Liver (tissue), 9 donors: Measurements from ENCODE around the gene ATP2C1. TPM values are rescaled to one million over a fixed set of nuclear protein-coding genes. Genes with fewer than 3 reads are reported as not detected.

ENCODE experiments used
- DNase-seq: peaks from one replicate; pipeline ENCODE4 v3.0.0-alpha.2; 2017; ENCODE audit warnings: low spot score
- H3K27ac ChIP-seq, 2 donors: one replicate each; pipeline ENCODE4 v1.7.0; 2013; ENCODE audit warnings: inconsistent platforms in 2 of 2, low read length in 2 of 2, control low read depth in 1 of 2, low read depth in 1 of 2, mild to moderate bottlenecking in 1 of 2
- H3K27me3 ChIP-seq, 4 donors: one replicate each; pipeline versions ENCODE4 v1.6.1 to v1.7.0; 2013; ENCODE audit warnings: low read length in 3 of 4, inconsistent platforms in 1 of 4, mild to moderate bottlenecking in 1 of 4, moderate library complexity in 1 of 4; ENCODE audit not compliant: control insufficient read depth in 4 of 4, insufficient read depth in 4 of 4
- H3K36me3 ChIP-seq, 4 donors: one replicate each; pipeline versions ENCODE4 v1.6.1 to v1.7.0; 2013; ENCODE audit warnings: low read length in 3 of 4, mild to moderate bottlenecking in 3 of 4, low read depth in 1 of 4, moderate library complexity in 1 of 4; ENCODE audit not compliant: control insufficient read depth in 4 of 4, insufficient read depth in 3 of 4
- H3K4me1 ChIP-seq, 4 donors: one replicate each; pipeline versions ENCODE4 v1.6.1 to v1.7.0; 2013; ENCODE audit warnings: low read length in 3 of 4, mild to moderate bottlenecking in 3 of 4, moderate library complexity in 1 of 4; ENCODE audit not compliant: control insufficient read depth in 4 of 4, insufficient read depth in 4 of 4
- H3K4me3 ChIP-seq, 3 donors: one replicate each; pipeline versions ENCODE4 v1.6.1 to v1.7.0; 2013; ENCODE audit warnings: low read length in 3 of 3, control low read depth in 1 of 3, low read depth in 1 of 3, mild to moderate bottlenecking in 1 of 3
- H3K9ac ChIP-seq, 2 donors: one replicate each; pipeline ENCODE4 v1.7.0; 2013; ENCODE audit warnings: low read length in 2 of 2, mild to moderate bottlenecking in 2 of 2, moderate library complexity in 2 of 2, control low read depth in 1 of 2, low read depth in 1 of 2
- H3K9me3 ChIP-seq, 4 donors: one replicate each; pipeline versions ENCODE4 v1.6.1 to v1.7.0; 2013; ENCODE audit warnings: low read length in 3 of 4; ENCODE audit not compliant: control insufficient read depth in 4 of 4
- EGR1 ChIP-seq, 2 donors: IDR thresholded peaks; 2 replicates each; pipeline ENCODE4 v1.6.1; 2016 to 2018; ENCODE audit warnings: antibody characterized with exemption in 2 of 2, low read depth in 2 of 2
- FOXA1 ChIP-seq: IDR thresholded peaks from 2 replicates; pipeline ENCODE4 v1.6.1; 2016; ENCODE audit warnings: antibody characterized with exemption
- FOXA2 ChIP-seq: IDR thresholded peaks from 2 replicates; pipeline ENCODE4 v1.6.1; 2016; ENCODE audit warnings: antibody characterized with exemption
- GABPA ChIP-seq, 2 donors: IDR thresholded peaks in 1 of 2; conservative IDR thresholded peaks in 1 of 2; 2 replicates each; pipeline ENCODE4 v1.6.1; 2016; ENCODE audit warnings: antibody characterized with exemption in 2 of 2, mild to moderate bottlenecking in 1 of 2, moderate library complexity in 1 of 2
- HNF4A ChIP-seq, 2 donors: conservative IDR thresholded peaks; 2 replicates each; pipeline ENCODE4 v1.6.1; 2016; ENCODE audit warnings: antibody characterized with exemption in 2 of 2, mild to moderate bottlenecking in 2 of 2
- HNF4G ChIP-seq: IDR thresholded peaks from 2 replicates; pipeline ENCODE4 v1.6.1; 2016; ENCODE audit warnings: antibody characterized with exemption
- JUND ChIP-seq, 2 donors: IDR thresholded peaks; 2 replicates each; pipeline ENCODE4 v1.6.1; 2016; ENCODE audit warnings: antibody characterized with exemption in 2 of 2
- NR2F2 ChIP-seq: IDR thresholded peaks from 2 replicates; pipeline ENCODE4 v1.6.1; 2016; ENCODE audit warnings: antibody characterized with exemption
- RAD21 ChIP-seq, 2 donors: IDR thresholded peaks; 2 replicates each; pipeline ENCODE4 v1.6.1; 2016; ENCODE audit warnings: antibody characterized with exemption in 2 of 2, mild to moderate bottlenecking in 2 of 2
- RXRA ChIP-seq, 2 donors: IDR thresholded peaks; 2 replicates each; pipeline ENCODE4 v1.6.1; 2017 to 2018; ENCODE audit warnings: antibody characterized with exemption in 2 of 2, mild to moderate bottlenecking in 1 of 2
- SP1 ChIP-seq: IDR thresholded peaks from 2 replicates; pipeline ENCODE4 v1.6.1; 2018; ENCODE audit warnings: antibody characterized with exemption, mild to moderate bottlenecking
- TAF1 ChIP-seq: conservative IDR thresholded peaks from 2 replicates; pipeline ENCODE4 v1.6.1; 2016; ENCODE audit warnings: antibody characterized with exemption, mild to moderate bottlenecking
- YY1 ChIP-seq: IDR thresholded peaks from 2 replicates; pipeline ENCODE4 v1.6.1; 2016; ENCODE audit warnings: antibody characterized with exemption, mild to moderate bottlenecking
- WGBS: extraction: QIAGEN DNeasy Blood & Tissue Kit; methylation state at CpG from one replicate; pipeline ENCODE4 v1.1.7; 2013; 5-methylcytosine and 5-hydroxymethylcytosine counted together
- polyA plus RNA-seq, 2 donors: library from polyadenylated mRNA; stranded (reverse) in 1 of 2; unstranded in 1 of 2; fragments of 200-250 nt in 1 of 2; fragments of >200 nt in 1 of 2; fragmentation: Nextera tagmentation in 1 of 2; extraction: Ambion mirVana in 1 of 2; gene quantifications; one replicate each; pipeline versions ENCODE4 v1.2.1 to v1.2.3, GENCODE V29; 2013 to 2015
- total RNA-seq, 2 donors: library from RNA; depleted of rRNA; stranded (reverse); fragments of >200 nt; gene quantifications; one replicate each; pipeline ENCODE4 v1.2.3, GENCODE V29; 2014
- TF ChIP-seq, protein P1 (sequence below): IDR thresholded peaks from 2 replicates; pipeline ENCODE4 v1.6.1; 2016; ENCODE audit warnings: antibody characterized with exemption
- TF ChIP-seq, protein P2 (sequence below): fragments of 150-350 bp; IDR thresholded peaks from 2 replicates; pipeline ENCODE4 v1.5.1; 2017; ENCODE audit warnings: improper control_type of control experiment, low read depth, low read length; ENCODE audit not compliant: missing input control
- TF ChIP-seq, protein P3 (sequence below): IDR thresholded peaks from 2 replicates; pipeline ENCODE4 v1.6.1; 2016; ENCODE audit warnings: antibody characterized with exemption
- TF ChIP-seq, protein P4 (sequence below): IDR thresholded peaks from 2 replicates; pipeline ENCODE4 v1.6.1; 2016; ENCODE audit warnings: antibody characterized with exemption, mild to moderate bottlenecking
- TF ChIP-seq, protein P5 (sequence below): IDR thresholded peaks from 2 replicates; pipeline ENCODE4 v1.6.1; 2016; ENCODE audit warnings: antibody characterized with exemption
- donor health status: healthy.
- donor health status: healthy.
- donor health status: healthy.
- donor health status: healthy.
- donor health status: healthy.

The ATP2C1 gene
- total and polyA plus RNA-seq, 4 donors, result 10.5 to 45.1 (median 25.2) TPM

DNA sequence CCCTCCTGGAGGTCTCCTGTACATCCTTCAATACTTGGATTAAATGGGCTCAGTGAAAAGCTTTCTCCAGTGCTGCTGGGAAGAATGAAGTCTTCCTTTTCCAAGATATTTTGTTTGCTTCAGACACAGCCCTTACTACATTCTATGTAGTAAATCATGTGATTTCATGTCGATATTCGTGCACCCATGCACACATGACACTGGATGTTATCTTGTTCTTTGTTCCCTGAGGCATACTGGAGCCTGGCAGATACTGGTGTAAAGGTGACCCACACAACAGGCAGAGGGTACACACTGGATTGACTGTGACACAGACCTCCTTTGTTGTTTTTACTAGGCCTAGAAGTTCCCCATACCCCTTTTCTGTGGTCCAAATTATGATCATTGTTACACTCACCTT lies 40.3 kb upstream of the ATP2C1 start:
- WGBS, result 70% methylated on average over 2 of the region's 2 CpGs
- Histone ChIP-seq H3K4me3 (no peak overlapping the region), H3K27me3 (no peaks in the 10 kb centered on the region)

More for the DNA sequence above, 40.3 kb upstream of the ATP2C1 start:
- H3K27ac ChIP-seq, result no peak overlapping the region
- H3K36me3 ChIP-seq, result no peaks in the 10 kb centered on the region
- no peaks in the 10 kb centered on the region for H3K9me3 ChIP-seq
- TF ChIP-seq, protein P1, sequence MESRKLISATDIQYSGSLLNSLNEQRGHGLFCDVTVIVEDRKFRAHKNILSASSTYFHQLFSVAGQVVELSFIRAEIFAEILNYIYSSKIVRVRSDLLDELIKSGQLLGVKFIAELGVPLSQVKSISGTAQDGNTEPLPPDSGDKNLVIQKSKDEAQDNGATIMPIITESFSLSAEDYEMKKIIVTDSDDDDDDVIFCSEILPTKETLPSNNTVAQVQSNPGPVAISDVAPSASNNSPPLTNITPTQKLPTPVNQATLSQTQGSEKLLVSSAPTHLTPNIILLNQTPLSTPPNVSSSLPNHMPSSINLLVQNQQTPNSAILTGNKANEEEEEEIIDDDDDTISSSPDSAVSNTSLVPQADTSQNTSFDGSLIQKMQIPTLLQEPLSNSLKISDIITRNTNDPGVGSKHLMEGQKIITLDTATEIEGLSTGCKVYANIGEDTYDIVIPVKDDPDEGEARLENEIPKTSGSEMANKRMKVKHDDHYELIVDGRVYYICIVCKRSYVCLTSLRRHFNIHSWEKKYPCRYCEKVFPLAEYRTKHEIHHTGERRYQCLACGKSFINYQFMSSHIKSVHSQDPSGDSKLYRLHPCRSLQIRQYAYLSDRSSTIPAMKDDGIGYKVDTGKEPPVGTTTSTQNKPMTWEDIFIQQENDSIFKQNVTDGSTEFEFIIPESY, result no peak
- TF ChIP-seq RXRA (IDR thresholded peaks at IDR 0.05) (no peak), YY1 (no peak), FOXA2 (no peak), SP1 (no peak), TAF1 (no peak), HNF4A (conservative IDR thresholded peaks at IDR 0.05) (no peak), HNF4G (no peak), RAD21 (IDR thresholded peaks at IDR 0.05) (no peak), EGR1 (IDR thresholded peaks at IDR 0.05; ENCODE audit: low read depth in 2 of 2) (no peak), JUND (IDR thresholded peaks at IDR 0.05) (no peak), GABPA (IDR thresholded peaks at IDR 0.05 in 1 of 2, conservative IDR thresholded peaks at IDR 0.05 in 1 of 2) (no peak), NR2F2 (no peak), FOXA1 (no peak)
- TF ChIP-seq, protein P2, sequence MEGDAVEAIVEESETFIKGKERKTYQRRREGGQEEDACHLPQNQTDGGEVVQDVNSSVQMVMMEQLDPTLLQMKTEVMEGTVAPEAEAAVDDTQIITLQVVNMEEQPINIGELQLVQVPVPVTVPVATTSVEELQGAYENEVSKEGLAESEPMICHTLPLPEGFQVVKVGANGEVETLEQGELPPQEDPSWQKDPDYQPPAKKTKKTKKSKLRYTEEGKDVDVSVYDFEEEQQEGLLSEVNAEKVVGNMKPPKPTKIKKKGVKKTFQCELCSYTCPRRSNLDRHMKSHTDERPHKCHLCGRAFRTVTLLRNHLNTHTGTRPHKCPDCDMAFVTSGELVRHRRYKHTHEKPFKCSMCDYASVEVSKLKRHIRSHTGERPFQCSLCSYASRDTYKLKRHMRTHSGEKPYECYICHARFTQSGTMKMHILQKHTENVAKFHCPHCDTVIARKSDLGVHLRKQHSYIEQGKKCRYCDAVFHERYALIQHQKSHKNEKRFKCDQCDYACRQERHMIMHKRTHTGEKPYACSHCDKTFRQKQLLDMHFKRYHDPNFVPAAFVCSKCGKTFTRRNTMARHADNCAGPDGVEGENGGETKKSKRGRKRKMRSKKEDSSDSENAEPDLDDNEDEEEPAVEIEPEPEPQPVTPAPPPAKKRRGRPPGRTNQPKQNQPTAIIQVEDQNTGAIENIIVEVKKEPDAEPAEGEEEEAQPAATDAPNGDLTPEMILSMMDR, result no peak
- TF ChIP-seq, protein P3, sequence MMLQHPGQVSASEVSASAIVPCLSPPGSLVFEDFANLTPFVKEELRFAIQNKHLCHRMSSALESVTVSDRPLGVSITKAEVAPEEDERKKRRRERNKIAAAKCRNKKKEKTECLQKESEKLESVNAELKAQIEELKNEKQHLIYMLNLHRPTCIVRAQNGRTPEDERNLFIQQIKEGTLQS, result no peak
- TF ChIP-seq, protein P4, sequence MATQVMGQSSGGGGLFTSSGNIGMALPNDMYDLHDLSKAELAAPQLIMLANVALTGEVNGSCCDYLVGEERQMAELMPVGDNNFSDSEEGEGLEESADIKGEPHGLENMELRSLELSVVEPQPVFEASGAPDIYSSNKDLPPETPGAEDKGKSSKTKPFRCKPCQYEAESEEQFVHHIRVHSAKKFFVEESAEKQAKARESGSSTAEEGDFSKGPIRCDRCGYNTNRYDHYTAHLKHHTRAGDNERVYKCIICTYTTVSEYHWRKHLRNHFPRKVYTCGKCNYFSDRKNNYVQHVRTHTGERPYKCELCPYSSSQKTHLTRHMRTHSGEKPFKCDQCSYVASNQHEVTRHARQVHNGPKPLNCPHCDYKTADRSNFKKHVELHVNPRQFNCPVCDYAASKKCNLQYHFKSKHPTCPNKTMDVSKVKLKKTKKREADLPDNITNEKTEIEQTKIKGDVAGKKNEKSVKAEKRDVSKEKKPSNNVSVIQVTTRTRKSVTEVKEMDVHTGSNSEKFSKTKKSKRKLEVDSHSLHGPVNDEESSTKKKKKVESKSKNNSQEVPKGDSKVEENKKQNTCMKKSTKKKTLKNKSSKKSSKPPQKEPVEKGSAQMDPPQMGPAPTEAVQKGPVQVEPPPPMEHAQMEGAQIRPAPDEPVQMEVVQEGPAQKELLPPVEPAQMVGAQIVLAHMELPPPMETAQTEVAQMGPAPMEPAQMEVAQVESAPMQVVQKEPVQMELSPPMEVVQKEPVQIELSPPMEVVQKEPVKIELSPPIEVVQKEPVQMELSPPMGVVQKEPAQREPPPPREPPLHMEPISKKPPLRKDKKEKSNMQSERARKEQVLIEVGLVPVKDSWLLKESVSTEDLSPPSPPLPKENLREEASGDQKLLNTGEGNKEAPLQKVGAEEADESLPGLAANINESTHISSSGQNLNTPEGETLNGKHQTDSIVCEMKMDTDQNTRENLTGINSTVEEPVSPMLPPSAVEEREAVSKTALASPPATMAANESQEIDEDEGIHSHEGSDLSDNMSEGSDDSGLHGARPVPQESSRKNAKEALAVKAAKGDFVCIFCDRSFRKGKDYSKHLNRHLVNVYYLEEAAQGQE, result no peak
- TF ChIP-seq, protein P5, sequence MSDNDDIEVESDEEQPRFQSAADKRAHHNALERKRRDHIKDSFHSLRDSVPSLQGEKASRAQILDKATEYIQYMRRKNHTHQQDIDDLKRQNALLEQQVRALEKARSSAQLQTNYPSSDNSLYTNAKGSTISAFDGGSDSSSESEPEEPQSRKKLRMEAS, result no peak
- H3K9ac ChIP-seq, result no peak overlapping the region
- H3K4me1 ChIP-seq, result no peaks in the 10 kb centered on the region
- DNase-seq, result no peak
